DND-41 (cell line): Measurements from ENCODE around the gene GTF2H4.

Experiments used
- ATAC-seq: fragments of 200-7000 bp; cut with Tn5 transposase; 3 replicates; pipeline ENCODE4 v1.9.1; 2021; ENCODE audit warnings: low read depth; ENCODE audit not compliant: insufficient read depth
- DNase-seq: peaks from one replicate; pipeline ENCODE4 v3.0.0-alpha.2; 2020
- H2AFZ ChIP-seq: 2 replicates; pipeline ENCODE4 v1.6.0; 2012; ENCODE audit warnings: low read depth, low read length
- H3K27ac ChIP-seq: 2 replicates; pipeline ENCODE4 v1.5.1; 2012; ENCODE audit warnings: low read length, inconsistent platforms
- H3K27me3 ChIP-seq: fragments of 200-600 bp; sonication (generic); 2 replicates; pipeline ENCODE4 v1.6.0; 2012; ENCODE audit warnings: low read length, mild to moderate bottlenecking, inconsistent platforms; ENCODE audit not compliant: insufficient read depth, poor library complexity
- H3K36me3 ChIP-seq: 2 replicates; pipeline ENCODE4 v1.5.1; 2012; ENCODE audit warnings: low read length, inconsistent platforms; ENCODE audit not compliant: insufficient read depth
- H3K4me1 ChIP-seq: 2 replicates; pipeline ENCODE4 v1.5.1; 2012; ENCODE audit warnings: mild to moderate bottlenecking, low read length; ENCODE audit not compliant: insufficient read depth
- H3K4me2 ChIP-seq: 2 replicates; pipeline ENCODE4 v1.6.0; 2012; ENCODE audit warnings: mild to moderate bottlenecking, moderate library complexity, low read length, inconsistent platforms; ENCODE audit not compliant: insufficient read depth
- H3K4me3 ChIP-seq, 2 experiments: fragments of 200-600 bp in 1 of 2; shearing (Covaris generic) in 1 of 2; 2 replicates each; pipeline ENCODE4 v1.5.1; 2012 to 2016; ENCODE audit warnings: inconsistent platforms in 2 of 2, low read length in 2 of 2, mild to moderate bottlenecking in 2 of 2, low read depth in 1 of 2, moderate library complexity in 1 of 2
- H3K79me2 ChIP-seq: 2 replicates; pipeline ENCODE4 v1.6.0; 2012; ENCODE audit warnings: low read length, inconsistent platforms; ENCODE audit not compliant: insufficient read depth
- H3K9ac ChIP-seq: 2 replicates; pipeline ENCODE4 v1.6.0; 2012; ENCODE audit warnings: low read depth, mild to moderate bottlenecking, inconsistent platforms, low read length, moderate library complexity
- H3K9me3 ChIP-seq: 2 replicates; pipeline ENCODE4 v1.5.1; 2012; ENCODE audit warnings: low read length, moderate library complexity, mild to moderate bottlenecking, inconsistent platforms; ENCODE audit not compliant: insufficient read depth, severe bottlenecking
- H4K20me1 ChIP-seq: 2 replicates; pipeline ENCODE4 v1.6.0; 2012; ENCODE audit warnings: low read length; ENCODE audit not compliant: insufficient read depth
- EZH2 ChIP-seq: IDR thresholded peaks from 3 replicates; pipeline ENCODE4 v1.6.1; 2012; ENCODE audit warnings: borderline replicate concordance, low read depth, mild to moderate bottlenecking, moderate library complexity, low read length, inconsistent platforms; ENCODE audit not compliant: severe bottlenecking
- TF ChIP-seq, protein P1 (sequence below): IDR thresholded peaks from 2 replicates; pipeline ENCODE4 v1.5.1; 2012; ENCODE audit warnings: borderline replicate concordance, low read length, moderate library complexity, mild to moderate bottlenecking; ENCODE audit not compliant: poor library complexity, severe bottlenecking; ENCODE audit errors: extremely low read depth

GTF2H4 gene

DNA sequence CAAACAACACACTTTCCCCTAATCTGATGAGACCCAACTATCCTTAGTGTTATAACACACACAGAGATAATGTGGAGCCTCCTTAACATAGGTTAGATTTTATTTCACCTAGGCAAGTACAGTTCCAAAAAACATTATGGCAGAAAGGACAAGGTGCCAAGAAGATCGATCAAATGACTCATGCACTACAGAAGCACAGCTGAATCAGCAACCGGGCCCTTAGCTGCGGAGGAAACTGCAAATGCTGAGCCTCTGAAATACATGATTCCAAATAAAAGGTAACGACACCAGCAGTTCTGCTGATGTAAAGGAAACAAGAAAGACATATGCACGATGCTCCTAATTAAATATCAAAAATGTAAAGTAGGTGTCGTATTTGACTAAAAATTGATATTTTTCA is 55.6 kb downstream of the GTF2H4 start:
- Histone ChIP-seq H3K27me3 (peaks cover 15% of the 10 kb centered on the region), H3K4me2 (no peak overlapping the region), H3K27ac (no peak overlapping the region), H3K9me3 (no peaks in the 10 kb centered on the region), H3K9ac (no peak overlapping the region), H3K36me3 (no peaks in the 10 kb centered on the region), H3K4me1 (no peaks in the 10 kb centered on the region), H2AFZ (no peak overlapping the region), H3K4me3 (no peak overlapping the region), H3K79me2 (no peaks in the 10 kb centered on the region), H4K20me1 (no peaks in the 10 kb centered on the region)
- TF ChIP-seq, protein P1, sequence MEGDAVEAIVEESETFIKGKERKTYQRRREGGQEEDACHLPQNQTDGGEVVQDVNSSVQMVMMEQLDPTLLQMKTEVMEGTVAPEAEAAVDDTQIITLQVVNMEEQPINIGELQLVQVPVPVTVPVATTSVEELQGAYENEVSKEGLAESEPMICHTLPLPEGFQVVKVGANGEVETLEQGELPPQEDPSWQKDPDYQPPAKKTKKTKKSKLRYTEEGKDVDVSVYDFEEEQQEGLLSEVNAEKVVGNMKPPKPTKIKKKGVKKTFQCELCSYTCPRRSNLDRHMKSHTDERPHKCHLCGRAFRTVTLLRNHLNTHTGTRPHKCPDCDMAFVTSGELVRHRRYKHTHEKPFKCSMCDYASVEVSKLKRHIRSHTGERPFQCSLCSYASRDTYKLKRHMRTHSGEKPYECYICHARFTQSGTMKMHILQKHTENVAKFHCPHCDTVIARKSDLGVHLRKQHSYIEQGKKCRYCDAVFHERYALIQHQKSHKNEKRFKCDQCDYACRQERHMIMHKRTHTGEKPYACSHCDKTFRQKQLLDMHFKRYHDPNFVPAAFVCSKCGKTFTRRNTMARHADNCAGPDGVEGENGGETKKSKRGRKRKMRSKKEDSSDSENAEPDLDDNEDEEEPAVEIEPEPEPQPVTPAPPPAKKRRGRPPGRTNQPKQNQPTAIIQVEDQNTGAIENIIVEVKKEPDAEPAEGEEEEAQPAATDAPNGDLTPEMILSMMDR = no peak
- TF ChIP-seq EZH2 = no peak
- ATAC-seq (no peak), DNase-seq (no peak)
